Measurements from ENCODE around the gene MDM2. TPM values are rescaled to one million over a fixed set of nuclear protein-coding genes. Genes with fewer than 3 reads are reported as not detected.

MDM2 gene
- total RNA-seq, 1 donor from 2014 or later: 153 TPM

- DNase-seq (ENCODE audit: low spot score, unreplicated experiment): no peak
- TF ChIP-seq CTCF (IDR thresholded peaks at IDR 0.05; ENCODE audit: unreplicated experiment): no peak
- H3K27me3 Mint-ChIP-seq: no peaks in the 10 kb centered on the region
- H3K27ac Mint-ChIP-seq: no peak overlapping the region
- peaks cover 1% of the 10 kb centered on the region for H3K4me1 Mint-ChIP-seq (ENCODE audit: low read depth)
- peaks cover 15% of the 10 kb centered on the region for H3K36me3 Mint-ChIP-seq (ENCODE audit: insufficient read depth)
- peaks cover 8% of the 10 kb centered on the region for H3K9me3 Mint-ChIP-seq (ENCODE audit: low read depth)
- H3K4me3 Mint-ChIP-seq (ENCODE audit: low read depth): no peak overlapping the region
Measured at GRCh38 chr12:68883151-68883550, 75.2 kb downstream of the MDM2 start.

GRCh38 chr12:68884251-68884650 lies 76.3 kb downstream of the MDM2 start:
- Mint-ChIP-seq H3K4me1 (ENCODE audit: low read depth) (peaks cover 4% of the 10 kb centered on the region), H3K36me3 (ENCODE audit: insufficient read depth) (peaks cover 9% of the 10 kb centered on the region), H3K9me3 (ENCODE audit: low read depth) (peaks cover 3% of the 10 kb centered on the region), H3K27ac (no peak overlapping the region), H3K27me3 (no peaks in the 10 kb centered on the region), H3K4me3 (ENCODE audit: low read depth) (no peak overlapping the region)
- no peak for TF ChIP-seq CTCF (IDR thresholded peaks at IDR 0.05; ENCODE audit: unreplicated experiment)
- no peak for DNase-seq (ENCODE audit: low spot score, unreplicated experiment)

GRCh38 chr12:68885381-68885780 lies 77.4 kb downstream of the MDM2 start:
- no peak for DNase-seq (ENCODE audit: low spot score, unreplicated experiment)
- TF ChIP-seq CTCF (IDR thresholded peaks at IDR 0.05; ENCODE audit: unreplicated experiment): no peak
- no peaks in the 10 kb centered on the region for H3K27me3 Mint-ChIP-seq
- H3K27ac Mint-ChIP-seq: no peak overlapping the region
- peaks cover 3% of the 10 kb centered on the region for H3K9me3 Mint-ChIP-seq (ENCODE audit: low read depth)
- H3K4me1 Mint-ChIP-seq (ENCODE audit: low read depth): peaks cover 4% of the 10 kb centered on the region
- H3K4me3 Mint-ChIP-seq (ENCODE audit: low read depth): no peak overlapping the region
- peaks cover 9% of the 10 kb centered on the region for H3K36me3 Mint-ChIP-seq (ENCODE audit: insufficient read depth)

GRCh38 chr12:68886636-68887572 lies 78.9 kb downstream of the MDM2 start:
- no peak overlapping the region for H3K4me3 Mint-ChIP-seq (ENCODE audit: low read depth)
- peaks cover 4% of the 10 kb centered on the region for H3K4me1 Mint-ChIP-seq (ENCODE audit: low read depth)
- no peak for DNase-seq (ENCODE audit: low spot score, unreplicated experiment)
- H3K27ac Mint-ChIP-seq: no peak overlapping the region
- H3K27me3 Mint-ChIP-seq: no peaks in the 10 kb centered on the region
- peaks cover 3% of the 10 kb centered on the region for H3K9me3 Mint-ChIP-seq (ENCODE audit: low read depth)
- TF ChIP-seq CTCF (IDR thresholded peaks at IDR 0.05; ENCODE audit: unreplicated experiment): no peak
- H3K36me3 Mint-ChIP-seq (ENCODE audit: insufficient read depth): peaks cover 9% of the 10 kb centered on the region

- no peak for TF ChIP-seq CTCF (IDR thresholded peaks at IDR 0.05; ENCODE audit: unreplicated experiment)
- Mint-ChIP-seq H3K27ac (no peak overlapping the region), H3K4me1 (ENCODE audit: low read depth) (peaks cover 4% of the 10 kb centered on the region), H3K36me3 (ENCODE audit: insufficient read depth) (peaks cover 3% of the 10 kb centered on the region), H3K27me3 (no peaks in the 10 kb centered on the region), H3K4me3 (ENCODE audit: low read depth) (no peak overlapping the region), H3K9me3 (ENCODE audit: low read depth) (no peaks in the 10 kb centered on the region)
- no peak for DNase-seq (ENCODE audit: low spot score, unreplicated experiment)
Measured at GRCh38 chr12:68887641-68888040, 79.7 kb downstream of the MDM2 start.
